HepG2 (cell line): ENCODE results near the gene FBXO24. TPM values are rescaled to one million over a fixed set of nuclear protein-coding genes. Genes with fewer than 3 reads are reported as not detected.

ENCODE experiments used
- BRCA1 ChIP-seq: sonication (generic); formaldehyde crosslinking; IDR thresholded peaks from 2 replicates; pipeline ENCODE4 v1.4.0; 2020; ENCODE audit warnings: missing genetic modification reagents
- ETV5 ChIP-seq: IDR thresholded peaks from 2 replicates; pipeline ENCODE4 v1.6.1; 2018; ENCODE audit warnings: missing biosample characterization, missing genetic modification reagents, inconsistent platforms, borderline replicate concordance
- HNF4A ChIP-seq: sonication (generic); formaldehyde crosslinking; IDR thresholded peaks from 2 replicates; pipeline ENCODE4 v1.4.0; 2020; ENCODE audit warnings: missing genetic modification reagents
- MYPOP ChIP-seq: sonication (generic); formaldehyde crosslinking; IDR thresholded peaks from 2 replicates; pipeline ENCODE4 v1.8.1; 2023; ENCODE audit warnings: mild to moderate bottlenecking, moderate library complexity, missing genetic modification reagents
- NCOA5 ChIP-seq: sonication (generic); formaldehyde crosslinking; IDR thresholded peaks from 2 replicates; pipeline ENCODE4 v1.4.0; 2020; ENCODE audit warnings: missing genetic modification reagents
- NONO ChIP-seq, 2 experiments: fragments of 450-650 bp in 1 of 2; sonication (generic) in 1 of 2; formaldehyde crosslinking in 1 of 2; IDR thresholded peaks in 1 of 2; conservative IDR thresholded peaks in 1 of 2; 2 replicates each; pipeline versions ENCODE4 v1.6.1 to v1.8.0; 2017 to 2022; ENCODE audit warnings: mild to moderate bottlenecking in 1 of 2, missing genetic modification reagents in 1 of 2, moderate library complexity in 1 of 2
- PAXIP1 ChIP-seq: sonication (generic); formaldehyde crosslinking; conservative IDR thresholded peaks from 2 replicates; pipeline ENCODE4 v1.4.0; 2020; ENCODE audit warnings: mild to moderate bottlenecking, missing genetic modification reagents, moderate library complexity
- RAD51 ChIP-seq: fragments of 450-650 bp; IDR thresholded peaks from 2 replicates; pipeline ENCODE4 v1.6.1; 2016; ENCODE audit warnings: borderline replicate concordance
- SAFB2 ChIP-seq: sonication (generic); formaldehyde crosslinking; IDR thresholded peaks from 2 replicates; pipeline ENCODE4 v1.5.1; 2020; ENCODE audit warnings: missing genetic modification reagents, low read depth, mild to moderate bottlenecking, borderline replicate concordance
- SETDB1 ChIP-seq: sonication (generic); formaldehyde crosslinking; IDR thresholded peaks from 2 replicates; pipeline ENCODE4 v1.5.1; 2020; ENCODE audit warnings: missing genetic modification reagents, mild to moderate bottlenecking, borderline replicate concordance
- STAT6 ChIP-seq: sonication (generic); formaldehyde crosslinking; IDR thresholded peaks from 2 replicates; pipeline ENCODE4 v1.4.0; 2020; ENCODE audit warnings: missing genetic modification reagents, mild to moderate bottlenecking, borderline replicate concordance
- XRCC5 ChIP-seq: fragments of 200-400 bp; formaldehyde crosslinking; optimal IDR thresholded peaks from 2 replicates; pipeline ENCODE3; 2017; ENCODE audit warnings: mild to moderate bottlenecking, low read length
- ZBTB7A ChIP-seq: sonication (generic); formaldehyde crosslinking; IDR thresholded peaks from 2 replicates; pipeline ENCODE4 v1.8.0; 2022; ENCODE audit warnings: mild to moderate bottlenecking, missing genetic modification reagents
- ZBTB8A ChIP-seq: sonication (generic); formaldehyde crosslinking; IDR thresholded peaks from 2 replicates; pipeline ENCODE4 v1.4.0; 2020; ENCODE audit warnings: mild to moderate bottlenecking, low read depth, missing genetic modification reagents, borderline replicate concordance
- ZNF446 ChIP-seq: sonication (generic); formaldehyde crosslinking; IDR thresholded peaks from 2 replicates; pipeline ENCODE4 v1.5.0; 2020; ENCODE audit warnings: mild to moderate bottlenecking, missing genetic modification reagents
- polyA plus RNA-seq, 8 experiments: library from polyadenylated mRNA; depleted of rRNA in 3 of 8; stranded (reverse) in 7 of 8; unstranded in 1 of 8; fragments of >200 nt; fragmentation: Illumina TruSeq in 4 of 8; extraction: Trizol in 4 of 8; gene quantifications; 2 replicates each; pipeline versions ENCODE4 v1.2.1 to v1.2.3, GENCODE V29; 2011 to 2016; ENCODE audit warnings: low read depth in 4 of 8, missing spikeins in 1 of 8, mixed read lengths in 1 of 8; ENCODE audit not compliant: insufficient read depth in 1 of 8
- total RNA-seq, 5 experiments: library from RNA; depleted of rRNA; stranded (reverse); fragments of >200 nt; fragmentation: Illumina TruSeq; extraction: Trizol; gene quantifications; 2 replicates each; pipeline ENCODE4 v1.2.3, GENCODE V29; 2016; ENCODE audit warnings: low read depth in 1 of 5
- TF ChIP-seq, protein P1 (sequence below): sonication (generic); formaldehyde crosslinking; IDR thresholded peaks from 2 replicates; pipeline ENCODE4 v1.8.1; 2022; ENCODE audit warnings: mild to moderate bottlenecking, missing genetic modification reagents
- TF ChIP-seq, protein P2 (sequence below): sonication (generic); formaldehyde crosslinking; IDR thresholded peaks from 2 replicates; pipeline ENCODE4 v1.4.0; 2020; ENCODE audit warnings: mild to moderate bottlenecking, missing genetic modification reagents

FBXO24 gene
- total and polyA plus RNA-seq, 2 of the 13 experiments (the other 11 are each of a cell fraction or from before 2014, with no cell fraction given), result 0.20 to 0.55 TPM

- TF ChIP-seq MYPOP (CRISPR knock-in tag), result no peak
- TF ChIP-seq XRCC5, result no peak
- TF ChIP-seq ZBTB7A (CRISPR knock-in tag), result no peak
- TF ChIP-seq NONO (IDR thresholded peaks at IDR 0.05), result no peak
- no peak for TF ChIP-seq NONO (CRISPR knock-in tag; conservative IDR thresholded peaks at IDR 0.05)
- TF ChIP-seq RAD51, result no peak
- TF ChIP-seq PAXIP1 (CRISPR knock-in tag), result 0 out of 2 replicates have a peak, but pooled peaks have one; percentile 17
- no peak for TF ChIP-seq STAT6 (CRISPR knock-in tag)
- TF ChIP-seq, protein P1, sequence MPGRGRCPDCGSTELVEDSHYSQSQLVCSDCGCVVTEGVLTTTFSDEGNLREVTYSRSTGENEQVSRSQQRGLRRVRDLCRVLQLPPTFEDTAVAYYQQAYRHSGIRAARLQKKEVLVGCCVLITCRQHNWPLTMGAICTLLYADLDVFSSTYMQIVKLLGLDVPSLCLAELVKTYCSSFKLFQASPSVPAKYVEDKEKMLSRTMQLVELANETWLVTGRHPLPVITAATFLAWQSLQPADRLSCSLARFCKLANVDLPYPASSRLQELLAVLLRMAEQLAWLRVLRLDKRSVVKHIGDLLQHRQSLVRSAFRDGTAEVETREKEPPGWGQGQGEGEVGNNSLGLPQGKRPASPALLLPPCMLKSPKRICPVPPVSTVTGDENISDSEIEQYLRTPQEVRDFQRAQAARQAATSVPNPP (CRISPR knock-in tag), result no peak
- TF ChIP-seq ZBTB8A (CRISPR knock-in tag), result no peak
- TF ChIP-seq HNF4A (CRISPR knock-in tag), result 0 out of 2 replicates have a peak, but pooled peaks have one; percentile 21
- TF ChIP-seq ZNF446 (CRISPR knock-in tag), result no peak
- no peak for TF ChIP-seq NCOA5
- TF ChIP-seq ETV5 (CRISPR knock-in tag), result 0 out of 2 replicates have a peak, but pooled peaks have one; percentile 34
- TF ChIP-seq, protein P2, sequence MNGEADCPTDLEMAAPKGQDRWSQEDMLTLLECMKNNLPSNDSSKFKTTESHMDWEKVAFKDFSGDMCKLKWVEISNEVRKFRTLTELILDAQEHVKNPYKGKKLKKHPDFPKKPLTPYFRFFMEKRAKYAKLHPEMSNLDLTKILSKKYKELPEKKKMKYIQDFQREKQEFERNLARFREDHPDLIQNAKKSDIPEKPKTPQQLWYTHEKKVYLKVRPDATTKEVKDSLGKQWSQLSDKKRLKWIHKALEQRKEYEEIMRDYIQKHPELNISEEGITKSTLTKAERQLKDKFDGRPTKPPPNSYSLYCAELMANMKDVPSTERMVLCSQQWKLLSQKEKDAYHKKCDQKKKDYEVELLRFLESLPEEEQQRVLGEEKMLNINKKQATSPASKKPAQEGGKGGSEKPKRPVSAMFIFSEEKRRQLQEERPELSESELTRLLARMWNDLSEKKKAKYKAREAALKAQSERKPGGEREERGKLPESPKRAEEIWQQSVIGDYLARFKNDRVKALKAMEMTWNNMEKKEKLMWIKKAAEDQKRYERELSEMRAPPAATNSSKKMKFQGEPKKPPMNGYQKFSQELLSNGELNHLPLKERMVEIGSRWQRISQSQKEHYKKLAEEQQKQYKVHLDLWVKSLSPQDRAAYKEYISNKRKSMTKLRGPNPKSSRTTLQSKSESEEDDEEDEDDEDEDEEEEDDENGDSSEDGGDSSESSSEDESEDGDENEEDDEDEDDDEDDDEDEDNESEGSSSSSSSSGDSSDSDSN (CRISPR knock-in tag), result no peak
- no peak for TF ChIP-seq SAFB2 (CRISPR knock-in tag)
- TF ChIP-seq BRCA1 (CRISPR knock-in tag), result no peak
- no peak for TF ChIP-seq SETDB1 (CRISPR knock-in tag)
Measured at GRCh38 chr7:100599911-100600729, 14.0 kb downstream of the FBXO24 start (continued).
